ENCODE measurements around the gene OR9A4.

OR9A4 gene

GRCh38 chr7:141952461-141952860 is 36.3 kb downstream of the OR9A4 start:
- DNase-seq (ENCODE audit: low read depth), result no peak
- no peak for TF ChIP-seq CTCF (conservative IDR thresholded peaks at IDR 0.05; ENCODE audit: low read depth, low read length)
- no peak overlapping the region for H3K4me3 ChIP-seq (ENCODE audit: low read depth, low read length)

- no peak overlapping the region for H3K4me3 ChIP-seq (ENCODE audit: low read depth, low read length)
- no peak for TF ChIP-seq CTCF (conservative IDR thresholded peaks at IDR 0.05; ENCODE audit: low read depth, low read length)
- no peak for DNase-seq (ENCODE audit: low read depth)
Observed at GRCh38 chr7:141954334-141954733, 38.1 kb downstream of the OR9A4 start.

GRCh38 chr7:141956084-141956483 is 39.9 kb downstream of the OR9A4 start:
- no peak for DNase-seq (ENCODE audit: low read depth)
- no peak overlapping the region for H3K4me3 ChIP-seq (ENCODE audit: low read depth, low read length)
- TF ChIP-seq CTCF (conservative IDR thresholded peaks at IDR 0.05; ENCODE audit: low read depth, low read length), result no peak

- no peak overlapping the region for H3K4me3 ChIP-seq (ENCODE audit: low read depth, low read length)
- no peak for DNase-seq (ENCODE audit: low read depth)
- no peak for TF ChIP-seq CTCF (conservative IDR thresholded peaks at IDR 0.05; ENCODE audit: low read depth, low read length)
Observed at GRCh38 chr7:141960687-141961422, 44.7 kb downstream of the OR9A4 start.

All from choroid plexus epithelial cell (primary cell).